ENCODE results near the gene SH3PXD2A. TPM values are rescaled to one million over a fixed set of nuclear protein-coding genes. Genes with fewer than 3 reads are reported as not detected.
A peak's percentile ranks its signal among the peaks of the same experiment; 100 is the strongest.

The SH3PXD2A gene
- total RNA-seq, 1 donor from 2014 or later: 56.2 TPM

DNA sequence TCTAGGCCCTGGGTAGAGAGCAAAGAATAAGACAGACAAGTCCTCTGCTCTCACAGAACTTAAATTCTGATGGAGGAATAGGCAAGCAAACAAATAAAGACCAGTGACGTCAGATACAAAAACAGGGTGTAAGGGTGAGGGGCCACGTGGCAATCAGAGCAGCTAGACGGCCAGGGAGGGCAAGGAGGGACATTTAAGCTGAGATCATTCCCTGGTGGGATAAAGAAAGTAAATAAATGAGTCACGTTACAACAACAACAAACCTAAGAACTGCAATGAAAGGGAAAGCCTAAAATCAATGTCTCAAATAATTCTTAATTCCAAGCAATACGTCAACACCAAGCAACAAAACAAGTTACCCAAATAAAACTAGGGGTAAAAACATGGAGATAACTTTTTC, 40.8 kb upstream of the SH3PXD2A start:
- peaks cover 0 to 30% of the 10 kb centered on the region in 2 donors for H3K36me3 ChIP-seq
- TF ChIP-seq POLR2AphosphoS5 (IDR thresholded peaks at IDR 0.05; ENCODE audit: insufficient read depth in 1 of 2, low read depth in 1 of 2) (no peak), POLR2A (IDR thresholded peaks at IDR 0.05) (no peak)
- TF ChIP-seq, protein P1, sequence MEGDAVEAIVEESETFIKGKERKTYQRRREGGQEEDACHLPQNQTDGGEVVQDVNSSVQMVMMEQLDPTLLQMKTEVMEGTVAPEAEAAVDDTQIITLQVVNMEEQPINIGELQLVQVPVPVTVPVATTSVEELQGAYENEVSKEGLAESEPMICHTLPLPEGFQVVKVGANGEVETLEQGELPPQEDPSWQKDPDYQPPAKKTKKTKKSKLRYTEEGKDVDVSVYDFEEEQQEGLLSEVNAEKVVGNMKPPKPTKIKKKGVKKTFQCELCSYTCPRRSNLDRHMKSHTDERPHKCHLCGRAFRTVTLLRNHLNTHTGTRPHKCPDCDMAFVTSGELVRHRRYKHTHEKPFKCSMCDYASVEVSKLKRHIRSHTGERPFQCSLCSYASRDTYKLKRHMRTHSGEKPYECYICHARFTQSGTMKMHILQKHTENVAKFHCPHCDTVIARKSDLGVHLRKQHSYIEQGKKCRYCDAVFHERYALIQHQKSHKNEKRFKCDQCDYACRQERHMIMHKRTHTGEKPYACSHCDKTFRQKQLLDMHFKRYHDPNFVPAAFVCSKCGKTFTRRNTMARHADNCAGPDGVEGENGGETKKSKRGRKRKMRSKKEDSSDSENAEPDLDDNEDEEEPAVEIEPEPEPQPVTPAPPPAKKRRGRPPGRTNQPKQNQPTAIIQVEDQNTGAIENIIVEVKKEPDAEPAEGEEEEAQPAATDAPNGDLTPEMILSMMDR (IDR thresholded peaks at IDR 0.05): no peak
- H3K4me3 ChIP-seq: no peak overlapping the region
- H3K9me3 ChIP-seq: no peaks in the 10 kb centered on the region
- H3K27ac ChIP-seq: peak overlapping the region; percentile 79
- no peaks in the 10 kb centered on the region for H3K27me3 ChIP-seq
- H3K4me1 ChIP-seq: peaks cover 56% of the 10 kb centered on the region
- DNase-seq (ENCODE audit: extremely low spot score in 2 of 2): peak in 1 of 2 donors; percentile 44
- intact Hi-C loops (cut with DNase I): no loop called here

DNA sequence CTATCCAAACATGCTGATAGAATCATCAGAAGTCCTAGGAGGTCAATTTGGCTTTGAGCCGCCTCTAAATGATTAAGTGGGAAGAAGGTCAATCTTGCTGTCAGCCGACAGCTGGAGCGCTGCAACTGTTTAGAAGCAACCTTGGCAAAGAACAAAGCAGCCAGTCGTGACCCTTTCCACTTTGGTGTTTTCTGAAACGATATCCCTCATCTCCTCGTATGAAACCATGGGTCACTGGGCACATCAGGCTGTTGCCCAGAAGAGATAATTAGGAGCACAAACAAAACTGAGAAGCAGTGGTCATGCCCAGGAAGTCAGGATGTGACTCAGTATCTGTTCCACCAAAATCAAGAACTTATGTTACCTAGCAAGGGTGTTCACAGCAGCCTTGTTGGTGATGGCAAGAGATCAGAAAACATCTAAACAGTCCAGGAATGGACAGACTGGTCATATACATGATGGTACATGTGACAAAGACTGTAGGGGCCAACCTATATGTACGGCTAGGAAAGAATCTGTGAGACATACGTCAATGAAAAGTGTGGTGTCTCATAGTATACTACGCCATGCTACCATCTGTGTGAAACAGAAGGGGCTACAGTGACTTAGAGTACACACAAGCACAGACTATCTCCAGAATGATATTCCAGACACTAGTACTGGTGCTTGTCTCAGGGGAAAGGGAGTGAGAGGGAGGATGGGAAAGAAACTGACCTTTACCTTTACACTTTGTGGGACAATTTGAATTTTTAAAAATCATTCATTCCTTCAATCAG, 40.2 kb upstream of the SH3PXD2A start:
- intact Hi-C loops (cut with DNase I): no loop called here
- no peak for TF ChIP-seq POLR2A (IDR thresholded peaks at IDR 0.05)
- no peak for TF ChIP-seq POLR2AphosphoS5 (IDR thresholded peaks at IDR 0.05; ENCODE audit: insufficient read depth in 1 of 2, low read depth in 1 of 2)
- TF ChIP-seq, protein P1 (IDR thresholded peaks at IDR 0.05): no peak
- peaks cover 0 to 31% of the 10 kb centered on the region in 2 donors for H3K36me3 ChIP-seq
- no peaks in the 10 kb centered on the region for H3K27me3 ChIP-seq
- DNase-seq (ENCODE audit: extremely low spot score in 2 of 2): peak in 1 of 2 donors; percentile 83
- peaks cover 62% of the 10 kb centered on the region for H3K4me1 ChIP-seq
- no peaks in the 10 kb centered on the region for H3K9me3 ChIP-seq
- H3K27ac ChIP-seq: peak overlapping the region; percentile 79
- H3K4me3 ChIP-seq: no peak overlapping the region

DNA sequence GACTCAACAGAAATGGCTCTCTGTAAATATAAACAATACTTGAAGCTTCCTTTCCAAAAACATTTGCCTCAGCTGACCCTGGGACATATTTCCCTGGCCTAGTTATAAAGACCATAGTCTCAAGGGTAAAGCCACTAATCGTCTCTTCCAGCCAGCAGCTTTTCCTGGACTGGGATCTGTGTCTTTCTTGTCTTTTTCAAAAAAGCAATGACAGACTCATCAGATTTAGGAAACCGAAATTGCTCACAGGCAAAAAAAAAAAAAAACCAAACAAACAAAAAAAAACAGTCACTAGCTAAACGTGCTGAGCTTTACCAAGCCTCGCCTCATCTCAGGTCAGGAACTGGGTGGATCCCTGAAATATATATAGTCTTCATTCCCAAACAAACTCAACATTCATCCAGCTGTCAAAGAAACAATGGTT, 39.1 kb upstream of the SH3PXD2A start:
- TF ChIP-seq, protein P1 (IDR thresholded peaks at IDR 0.05): no peak
- TF ChIP-seq POLR2AphosphoS5 (IDR thresholded peaks at IDR 0.05; ENCODE audit: insufficient read depth in 1 of 2, low read depth in 1 of 2): peak in 1 of 2 donors; percentile 69

DNA sequence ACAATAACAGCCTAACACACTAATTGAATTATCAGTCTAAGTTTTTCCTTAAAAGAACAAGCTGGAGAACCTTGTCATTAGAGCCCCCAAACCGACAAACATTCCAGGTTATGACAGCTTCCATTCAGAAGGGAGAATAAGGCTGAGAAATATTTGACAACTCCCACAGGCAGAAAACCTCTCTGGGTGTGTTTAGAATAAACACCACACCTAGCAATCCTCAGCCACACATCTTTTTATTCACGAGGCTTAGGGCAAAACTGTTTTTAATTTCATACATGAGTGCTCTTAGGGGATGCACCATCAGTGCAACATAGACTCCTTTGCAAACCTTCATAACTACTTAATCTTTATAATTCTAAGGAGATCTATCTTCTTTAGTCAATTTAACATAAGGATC, 38.4 kb upstream of the SH3PXD2A start:
- peaks cover 0 to 23% of the 10 kb centered on the region in 2 donors for H3K36me3 ChIP-seq
- intact Hi-C loops (cut with DNase I): no loop called here

More for the DNA sequence above, 39.1 kb upstream of the SH3PXD2A start:
- Histone ChIP-seq H3K4me3 (no peak overlapping the region), H3K9me3 (no peaks in the 10 kb centered on the region), H3K27me3 (no peaks in the 10 kb centered on the region), H3K27ac (peak overlapping the region; percentile 79), H3K36me3 (peaks cover 0 to 30% of the 10 kb centered on the region in 2 donors), H3K4me1 (peaks cover 65% of the 10 kb centered on the region)
- DNase-seq (ENCODE audit: extremely low spot score in 2 of 2): peak in 1 of 2 donors; percentile 56
- intact Hi-C loops (cut with DNase I): no loop called here

More for the DNA sequence above, 38.4 kb upstream of the SH3PXD2A start:
- H3K9me3 ChIP-seq: no peaks in the 10 kb centered on the region
- no peaks in the 10 kb centered on the region for H3K27me3 ChIP-seq
- H3K27ac ChIP-seq: peak overlapping the region; percentile 79
- peak in 1 of 2 donors; percentile 8 for DNase-seq (ENCODE audit: extremely low spot score in 2 of 2)
- no peak overlapping the region for H3K4me3 ChIP-seq
- TF ChIP-seq POLR2AphosphoS5 (IDR thresholded peaks at IDR 0.05; ENCODE audit: insufficient read depth in 1 of 2, low read depth in 1 of 2): no peak
- no peak for TF ChIP-seq POLR2A (IDR thresholded peaks at IDR 0.05)
- TF ChIP-seq, protein P1 (IDR thresholded peaks at IDR 0.05): no peak
- peaks cover 71% of the 10 kb centered on the region for H3K4me1 ChIP-seq
